ENCODE results near the gene UBASH3A. TPM values are rescaled to one million over a fixed set of nuclear protein-coding genes. Genes with fewer than 3 reads are reported as not detected.

Gene UBASH3A
- total RNA-seq, 1 donor from 2014 or later, result 0.24 TPM

- no peak for ATAC-seq
These were observed 8.4 kb downstream of the UBASH3A start for GRCh38 chr21:42411891-42412635.

DNA sequence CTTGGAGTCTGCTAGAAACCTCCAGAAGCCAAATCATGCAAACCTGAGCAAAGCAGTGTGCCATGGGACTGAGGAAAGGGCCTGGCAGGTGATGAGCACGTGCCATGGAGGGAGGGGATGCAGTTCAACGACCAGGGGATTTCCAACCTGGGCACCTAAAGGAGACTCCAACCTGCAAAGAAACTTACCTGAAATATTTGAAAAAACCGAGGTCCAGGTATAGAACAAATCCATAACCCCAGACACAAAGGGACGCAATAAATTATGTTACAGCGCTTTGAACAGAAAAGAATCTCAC is 8.9 kb downstream of the UBASH3A start:
- no peak for ATAC-seq

GRCh38 chr21:42413093-42413492 is 9.4 kb downstream of the UBASH3A start:
- ATAC-seq, result no peak

- ATAC-seq, result no peak
These were observed 9.8 kb downstream of the UBASH3A start for GRCh38 chr21:42413500-42413899.

DNA sequence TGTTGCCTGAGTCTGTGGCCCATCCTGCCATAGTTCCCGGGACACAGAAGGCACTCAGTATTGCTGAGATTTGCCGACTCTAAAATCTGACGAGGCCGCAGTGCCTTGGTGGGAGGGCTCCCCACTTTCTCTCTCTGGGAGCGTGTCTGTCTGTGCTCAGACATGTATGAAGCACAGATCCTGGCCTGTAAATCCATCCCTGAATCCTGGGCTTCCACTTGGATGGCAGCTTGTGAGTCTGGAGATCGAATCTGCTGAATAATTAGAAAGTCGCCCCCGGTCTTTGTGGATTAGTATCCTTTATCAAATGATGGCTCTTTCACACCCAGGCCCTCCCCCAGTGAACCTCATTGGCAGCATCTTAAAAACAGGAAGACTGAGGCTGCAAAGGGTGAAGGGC is 10.4 kb downstream of the UBASH3A start:
- no peak for ATAC-seq

DNA sequence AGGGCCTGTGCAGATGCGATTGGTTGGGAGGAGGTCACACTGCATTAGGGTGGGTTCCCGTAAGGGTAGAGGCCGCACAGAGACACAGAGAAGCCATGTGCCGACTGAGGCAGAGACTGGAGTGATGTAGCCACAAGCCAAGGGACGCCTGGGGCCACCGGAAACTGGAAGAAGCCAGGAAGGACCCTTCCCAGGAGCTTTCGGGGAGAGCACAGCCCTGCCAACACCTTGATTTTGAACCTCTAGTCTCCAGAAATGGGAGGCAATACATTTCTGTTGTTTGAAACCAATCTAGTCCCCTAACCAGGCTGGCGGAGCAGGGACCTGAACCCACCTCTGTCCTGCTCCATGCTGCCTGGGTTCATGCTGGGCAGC is 10.8 kb downstream of the UBASH3A start:
- ATAC-seq, result no peak

GRCh38 chr21:42414928-42415769 is 11.4 kb downstream of the UBASH3A start:
- ATAC-seq, result peak; percentile 62

GRCh38 chr21:42417533-42417932 is 13.8 kb downstream of the UBASH3A start:
- ATAC-seq, result no peak

GRCh38 chr21:42418886-42419285 is 15.2 kb downstream of the UBASH3A start:
- ATAC-seq, result no peak

DNA sequence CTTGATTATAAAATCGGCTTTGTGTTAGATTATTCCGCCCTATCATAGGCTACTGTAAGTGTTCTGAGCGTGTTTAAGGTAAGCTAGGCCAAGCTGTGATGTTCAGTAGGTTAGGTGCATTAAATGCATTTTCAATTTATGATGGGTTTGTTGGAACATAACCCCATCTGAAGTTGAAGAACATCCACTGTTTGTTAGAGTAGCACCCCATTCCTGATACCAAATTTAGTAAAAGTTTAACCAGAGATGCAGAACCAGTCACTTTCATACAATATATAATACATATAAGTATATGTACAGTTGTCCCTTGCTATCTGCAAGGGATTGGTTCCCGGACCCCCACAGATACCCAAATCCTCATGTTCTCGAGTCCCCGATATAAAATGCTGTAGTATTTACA is 16.1 kb downstream of the UBASH3A start:
- ATAC-seq, result no peak

- no peak for ATAC-seq
These were observed 17.5 kb downstream of the UBASH3A start for GRCh38 chr21:42421018-42421793.

DNA sequence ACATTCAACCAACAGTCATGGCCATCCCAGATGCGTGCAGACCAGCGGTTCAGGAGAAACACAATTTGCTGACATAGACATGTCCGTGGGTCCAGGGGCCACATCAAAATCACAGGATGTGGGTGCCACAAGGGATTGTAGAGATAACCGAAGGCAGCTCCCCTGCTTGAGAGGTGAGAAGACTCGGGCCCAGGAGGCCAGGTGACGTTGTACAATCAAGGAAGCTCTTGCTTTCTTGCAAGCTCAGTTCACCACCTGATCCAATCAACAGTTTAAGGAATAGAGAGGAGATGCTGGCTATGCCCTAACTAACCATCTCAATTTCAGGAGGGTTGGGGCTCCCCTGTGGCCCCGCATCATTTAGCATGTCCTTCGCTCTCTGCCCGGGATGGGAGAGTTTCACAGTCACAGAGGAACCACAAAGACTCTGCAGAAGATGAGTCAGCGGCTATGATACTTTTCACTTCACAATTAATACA is 19.5 kb downstream of the UBASH3A start:
- ATAC-seq, result no peak

DNA sequence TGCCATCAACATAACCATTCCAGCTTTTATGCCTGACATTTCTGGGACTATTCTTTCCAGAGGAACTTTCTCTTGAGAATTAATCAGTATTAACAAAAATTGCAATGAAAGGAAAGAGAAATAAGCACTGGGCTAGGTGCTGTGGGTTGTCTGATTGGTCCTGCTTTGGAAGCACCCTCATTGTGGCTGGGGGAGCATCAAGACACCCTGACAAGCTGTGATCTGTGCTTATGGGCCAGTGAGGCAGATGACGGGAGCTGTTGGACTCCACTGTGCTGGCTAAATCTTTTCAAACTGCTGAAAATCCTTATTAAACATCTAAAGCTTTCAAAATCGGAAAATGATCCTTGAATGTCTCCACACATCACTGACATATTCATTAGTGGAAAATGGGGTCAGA is 20.0 kb downstream of the UBASH3A start:
- no peak for ATAC-seq

- ATAC-seq, result peak; percentile 14
These were observed 21.3 kb downstream of the UBASH3A start for GRCh38 chr21:42424914-42425541.

DNA sequence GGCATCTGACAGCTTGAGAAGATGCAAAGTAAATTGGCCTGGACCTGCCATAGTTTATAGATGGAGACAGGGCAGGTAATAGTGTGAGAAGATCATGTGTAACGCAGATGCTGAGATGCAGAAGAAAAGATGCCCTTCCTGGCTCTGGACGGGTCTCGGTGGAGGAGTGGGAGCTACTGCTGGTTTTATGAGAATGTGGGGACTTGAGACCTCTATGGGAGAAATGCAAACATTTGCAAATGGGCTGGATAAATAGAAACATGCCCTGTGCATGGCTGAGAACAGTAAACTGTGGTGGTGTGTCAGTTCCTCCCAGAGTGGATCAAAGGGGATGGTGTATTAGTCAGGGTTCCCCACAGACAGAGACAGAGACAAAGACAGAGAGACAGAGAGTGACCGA is 21.9 kb downstream of the UBASH3A start:
- ATAC-seq, result no peak

- no peak for ATAC-seq
These were observed 22.7 kb downstream of the UBASH3A start for GRCh38 chr21:42426424-42426823.

GRCh38 chr21:42426876-42427480 is 23.3 kb downstream of the UBASH3A start:
- no peak for ATAC-seq

GRCh38 chr21:42427809-42428419 is 24.2 kb downstream of the UBASH3A start:
- no peak for ATAC-seq

GRCh38 chr21:42429021-42429420 is 25.3 kb downstream of the UBASH3A start:
- no peak for ATAC-seq

- no peak for ATAC-seq
These were observed 26.2 kb downstream of the UBASH3A start for GRCh38 chr21:42429856-42430255.

DNA sequence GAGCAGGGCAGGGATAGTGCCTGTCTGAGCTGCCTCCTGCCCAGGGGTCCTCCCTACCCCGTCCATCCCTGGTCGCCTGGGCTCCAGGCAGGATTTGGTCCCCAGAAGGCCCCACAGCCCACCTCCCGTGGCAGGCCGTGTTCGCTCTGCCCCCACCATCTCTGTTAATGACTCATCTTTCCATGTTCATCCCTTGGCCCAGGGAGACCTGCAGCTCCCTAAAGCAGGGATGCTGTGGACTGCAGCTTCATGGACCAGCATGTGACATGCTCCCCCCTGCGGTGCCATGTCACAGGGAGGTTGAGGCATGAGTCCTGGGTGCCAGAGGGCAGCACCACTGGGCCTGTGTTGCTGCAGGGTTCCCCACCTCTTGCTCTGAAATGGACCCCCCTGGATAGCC is 26.8 kb downstream of the UBASH3A start:
- ATAC-seq, result no peak

DNA sequence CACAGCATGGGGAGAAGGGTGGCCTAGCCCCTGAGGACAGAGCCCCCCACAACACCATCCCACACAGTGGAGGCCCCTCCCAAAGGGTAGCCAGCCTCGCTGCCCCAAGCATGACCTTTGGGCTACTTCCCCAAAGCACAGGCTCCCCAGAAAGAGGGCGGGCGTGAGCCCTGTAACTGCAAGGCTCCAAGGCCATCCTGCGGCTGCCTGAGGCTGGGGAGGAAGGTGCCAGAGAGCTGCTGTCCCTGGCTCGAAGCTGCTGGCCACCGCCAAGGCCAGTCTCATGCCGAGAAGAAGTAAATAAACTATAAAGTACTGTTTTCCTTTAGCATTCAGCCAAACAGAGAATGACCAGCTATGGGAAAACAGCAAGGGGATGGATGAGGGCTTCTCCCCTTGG is 27.5 kb downstream of the UBASH3A start:
- no peak for ATAC-seq

Measured in esophagus mucosa (tissue), 1 donor.